Calu3 (cell line): ENCODE results near the gene RHBDD1. TPM values are rescaled to one million over a fixed set of nuclear protein-coding genes. Genes with fewer than 3 reads are reported as not detected.

Experiments used
- BruUV-seq: library from RNA; stranded (reverse); fragments of 400-500 nt; replicated peaks from 2 replicates; lab custom pipeline; 2021; lab: Mats Ljungman, UMichigan
- CTCF ChIA-PET: fragments of 300-600 bp; sonication (Branson Sonifier 250); formaldehyde crosslinking; loops from one replicate; lab custom pipeline; 2022; ENCODE audit warnings: antibody characterized with exemption; lab: Charles Lee
- DNase-seq: peaks from one replicate; pipeline ENCODE4 v3.0.0; 2022
- H3K27ac Mint-ChIP-seq: one replicate; pipeline ENCODE4 v1.8.0; 2022; ENCODE audit warnings: mixed read lengths; ENCODE audit not compliant: unreplicated experiment
- H3K27me3 Mint-ChIP-seq: one replicate; pipeline ENCODE4 v1.8.0; 2022; ENCODE audit warnings: mixed read lengths; ENCODE audit not compliant: unreplicated experiment
- H3K36me3 Mint-ChIP-seq: one replicate; pipeline ENCODE4 v1.8.0; 2022; ENCODE audit warnings: mild to moderate bottlenecking, moderate library complexity, mixed read lengths; ENCODE audit not compliant: insufficient read depth, unreplicated experiment
- H3K4me1 Mint-ChIP-seq: one replicate; pipeline ENCODE4 v1.8.0; 2022; ENCODE audit warnings: mild to moderate bottlenecking, low read depth, mixed read lengths; ENCODE audit not compliant: unreplicated experiment
- H3K4me3 Mint-ChIP-seq: one replicate; pipeline ENCODE4 v1.8.0; 2022; ENCODE audit warnings: mild to moderate bottlenecking, low read depth, moderate library complexity, mixed read lengths; ENCODE audit not compliant: unreplicated experiment
- H3K9me3 Mint-ChIP-seq: one replicate; pipeline ENCODE4 v1.8.0; 2022; ENCODE audit warnings: low read depth, mixed read lengths; ENCODE audit not compliant: unreplicated experiment
- intact Hi-C: fragments of 100-400 bp; cut with micrococcal nuclease; formaldehyde crosslinking; loops from one replicate; pipeline ENCODE4 v1.10.0; 2022; ENCODE audit not compliant: unreplicated experiment
- total RNA-seq: library from RNA; stranded (reverse); gene quantifications from 2 replicates; pipeline ENCODE4 v1.2.3, GENCODE V29; 2022
- TF ChIP-seq, protein P1 (sequence below): fragments of 200-600 bp; IDR thresholded peaks from one replicate; pipeline ENCODE4 v1.8.0; 2022; ENCODE audit warnings: antibody characterized with exemption; ENCODE audit not compliant: unreplicated experiment

The RHBDD1 gene
- total RNA-seq, 1 experiment from 2014 or later: 28.7 TPM

DNA sequence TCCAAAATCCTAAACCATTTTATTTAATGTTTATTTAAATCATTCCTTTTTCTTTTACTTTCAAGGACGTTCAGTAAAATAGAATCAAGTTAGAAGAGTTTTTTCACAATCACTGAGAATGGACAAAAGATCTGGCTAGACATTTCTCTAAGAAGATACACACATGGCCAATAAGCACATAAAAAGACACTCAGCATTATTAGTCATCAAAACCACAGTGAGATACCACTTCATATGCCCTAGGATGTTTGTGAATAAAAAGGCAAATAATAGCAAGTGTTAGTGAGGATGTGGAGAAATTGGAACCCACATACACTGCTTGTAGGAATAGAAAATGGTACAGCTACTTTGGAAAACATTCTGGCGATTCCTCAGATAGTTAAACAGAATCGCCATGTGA is 76.1 kb downstream of the RHBDD1 start:
- TF ChIP-seq, protein P1, sequence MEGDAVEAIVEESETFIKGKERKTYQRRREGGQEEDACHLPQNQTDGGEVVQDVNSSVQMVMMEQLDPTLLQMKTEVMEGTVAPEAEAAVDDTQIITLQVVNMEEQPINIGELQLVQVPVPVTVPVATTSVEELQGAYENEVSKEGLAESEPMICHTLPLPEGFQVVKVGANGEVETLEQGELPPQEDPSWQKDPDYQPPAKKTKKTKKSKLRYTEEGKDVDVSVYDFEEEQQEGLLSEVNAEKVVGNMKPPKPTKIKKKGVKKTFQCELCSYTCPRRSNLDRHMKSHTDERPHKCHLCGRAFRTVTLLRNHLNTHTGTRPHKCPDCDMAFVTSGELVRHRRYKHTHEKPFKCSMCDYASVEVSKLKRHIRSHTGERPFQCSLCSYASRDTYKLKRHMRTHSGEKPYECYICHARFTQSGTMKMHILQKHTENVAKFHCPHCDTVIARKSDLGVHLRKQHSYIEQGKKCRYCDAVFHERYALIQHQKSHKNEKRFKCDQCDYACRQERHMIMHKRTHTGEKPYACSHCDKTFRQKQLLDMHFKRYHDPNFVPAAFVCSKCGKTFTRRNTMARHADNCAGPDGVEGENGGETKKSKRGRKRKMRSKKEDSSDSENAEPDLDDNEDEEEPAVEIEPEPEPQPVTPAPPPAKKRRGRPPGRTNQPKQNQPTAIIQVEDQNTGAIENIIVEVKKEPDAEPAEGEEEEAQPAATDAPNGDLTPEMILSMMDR: no peak
- no peaks in the 10 kb centered on the region for H3K4me1 Mint-ChIP-seq

DNA sequence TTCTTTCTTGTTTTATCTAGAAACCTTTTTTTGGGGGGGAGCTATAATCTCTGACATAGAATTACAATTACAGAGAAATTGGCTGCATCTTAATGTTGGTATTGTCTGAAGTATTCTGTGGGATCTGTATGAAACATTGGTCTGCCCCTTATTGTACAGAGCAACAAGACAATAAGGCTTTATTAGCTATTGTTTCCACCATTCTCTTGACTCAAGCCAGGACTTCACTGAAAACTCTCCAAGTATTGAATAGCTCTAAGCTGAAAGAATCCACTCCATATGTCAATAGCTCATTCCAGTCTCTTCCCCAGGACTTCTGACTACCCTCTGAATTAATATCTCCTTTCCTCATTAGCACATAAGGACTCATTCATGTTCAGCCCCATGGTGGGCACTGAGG is 77.8 kb downstream of the RHBDD1 start:
- H3K4me3 Mint-ChIP-seq: no peak overlapping the region
- no peaks in the 10 kb centered on the region for H3K4me1 Mint-ChIP-seq
- intact Hi-C loops: no loop called here
- no peak overlapping the region for H3K27ac Mint-ChIP-seq
- TF ChIP-seq, protein P1: no peak
- DNase-seq: no peak
- H3K9me3 Mint-ChIP-seq: no peaks in the 10 kb centered on the region
- no peaks in the 10 kb centered on the region for H3K36me3 Mint-ChIP-seq
- H3K27me3 Mint-ChIP-seq: no peaks in the 10 kb centered on the region
- BruUV-seq: no TSS peak
- CTCF ChIA-PET: no interaction called here

More for the DNA sequence above, 76.1 kb downstream of the RHBDD1 start:
- no TSS peak for BruUV-seq
- no peaks in the 10 kb centered on the region for H3K36me3 Mint-ChIP-seq
- CTCF ChIA-PET: no interaction called here
- intact Hi-C loops: no loop called here
- no peak overlapping the region for H3K4me3 Mint-ChIP-seq
- H3K27me3 Mint-ChIP-seq: no peaks in the 10 kb centered on the region
- no peak for DNase-seq
- H3K27ac Mint-ChIP-seq: no peak overlapping the region
- no peaks in the 10 kb centered on the region for H3K9me3 Mint-ChIP-seq

DNA sequence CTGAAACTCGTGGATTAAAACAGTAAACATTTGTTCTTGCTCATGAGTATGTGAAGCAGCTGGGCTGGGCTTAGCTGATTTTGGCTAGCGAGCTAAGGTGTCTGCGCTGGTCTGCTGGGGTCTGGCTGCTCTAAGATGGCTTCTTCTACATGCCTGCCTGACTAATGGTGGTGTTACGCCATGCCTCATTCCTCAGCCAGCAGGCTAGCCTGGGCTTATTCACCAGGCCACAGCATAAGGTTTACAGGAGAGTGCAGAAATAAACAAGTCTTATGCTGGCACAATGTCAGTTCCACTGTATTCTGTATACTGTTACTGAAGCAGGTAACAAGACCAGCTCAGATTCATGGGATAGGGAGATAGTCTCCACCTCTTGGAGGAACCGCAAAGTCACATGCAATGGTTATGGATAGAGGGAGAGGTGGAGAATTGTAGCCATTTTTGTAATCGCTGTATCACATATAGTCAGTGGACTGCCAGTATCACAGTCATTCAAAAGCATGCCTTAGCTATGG is 80.0 kb downstream of the RHBDD1 start:
- no peaks in the 10 kb centered on the region for H3K36me3 Mint-ChIP-seq

DNA sequence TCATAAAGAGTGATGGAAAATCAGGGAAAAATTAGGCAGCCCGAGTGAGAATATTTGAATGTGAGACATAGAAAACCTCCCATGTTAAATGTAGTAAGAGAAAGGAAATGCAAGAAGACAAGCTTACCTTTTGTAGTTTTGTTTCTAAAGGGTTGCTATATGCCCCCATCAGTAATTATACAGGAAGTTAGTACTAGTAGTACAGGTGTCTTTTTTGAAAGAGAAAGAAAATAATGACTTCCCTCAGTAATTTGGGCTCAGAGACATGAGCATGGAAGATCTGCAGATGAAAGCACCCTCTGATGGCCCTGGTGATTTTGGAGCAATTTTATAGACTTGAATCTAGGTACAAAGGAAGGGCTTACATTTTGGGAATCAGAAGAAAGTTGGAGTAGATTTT is 80.8 kb downstream of the RHBDD1 start:
- BruUV-seq: no TSS peak
- Mint-ChIP-seq H3K9me3 (peaks cover 4% of the 10 kb centered on the region), H3K4me3 (no peak overlapping the region), H3K4me1 (no peaks in the 10 kb centered on the region), H3K36me3 (no peaks in the 10 kb centered on the region), H3K27me3 (no peaks in the 10 kb centered on the region), H3K27ac (no peak overlapping the region)
- TF ChIP-seq, protein P1: no peak
- intact Hi-C loops: no loop called here
- CTCF ChIA-PET: no interaction called here
- no peak for DNase-seq

More for the DNA sequence above, 80.0 kb downstream of the RHBDD1 start:
- TF ChIP-seq, protein P1: no peak
- H3K4me1 Mint-ChIP-seq: no peaks in the 10 kb centered on the region
- H3K27ac Mint-ChIP-seq: no peak overlapping the region
- intact Hi-C loops: no loop called here
- H3K9me3 Mint-ChIP-seq: no peaks in the 10 kb centered on the region
- no peak for DNase-seq
- no TSS peak for BruUV-seq
- H3K4me3 Mint-ChIP-seq: no peak overlapping the region
- CTCF ChIA-PET: interaction anchor here (0.6 kb wide), 1 partner anchor 1251 kb away, joined by 3 read pairs; no protein-coding TSS in a partner anchor
- H3K27me3 Mint-ChIP-seq: no peaks in the 10 kb centered on the region
